CD14-positive monocyte (primary cell): ENCODE measurements around the gene TMEM132D. TPM values are rescaled to one million over a fixed set of nuclear protein-coding genes. Genes with fewer than 3 reads are reported as not detected.

ENCODE experiments used
- DNase-seq, 3 donors: peaks; one replicate each; pipeline ENCODE4 v3.0.0-alpha.2; 2011 to 2022
- H2AFZ ChIP-seq: 2 replicates; pipeline ENCODE4 v1.6.0; 2012; ENCODE audit warnings: mild to moderate bottlenecking, low read depth, low read length, inconsistent platforms; ENCODE audit not compliant: insufficient read depth, poor library complexity, severe bottlenecking
- H3K27ac ChIP-seq, 2 donors: 1 replicate in 1 of 2; 2 replicates in 1 of 2; pipeline ENCODE4 v1.5.1; 2012 to 2013; ENCODE audit warnings: low read length in 2 of 2, control low read depth in 1 of 2, inconsistent platforms in 1 of 2, low read depth in 1 of 2, mild to moderate bottlenecking in 1 of 2
- H3K27me3 ChIP-seq, 2 donors: one replicate each; pipeline versions ENCODE4 v1.6.0 to v1.6.1; 2011 to 2013; ENCODE audit warnings: low read length in 2 of 2; ENCODE audit not compliant: control insufficient read depth in 2 of 2, insufficient read depth in 2 of 2
- H3K36me3 ChIP-seq, 2 donors: replicated peaks in 1 of 2; 1 replicate in 1 of 2; 2 replicates in 1 of 2; pipeline versions ENCODE4 v1.5.1 to v1.6.1; 2012 to 2013; ENCODE audit warnings: low read length in 2 of 2, control low read depth in 1 of 2, inconsistent platforms in 1 of 2, mild to moderate bottlenecking in 1 of 2; ENCODE audit not compliant: insufficient read depth in 2 of 2, control insufficient read depth in 1 of 2
- H3K4me1 ChIP-seq, 2 donors: 1 replicate in 1 of 2; 2 replicates in 1 of 2; pipeline versions ENCODE4 v1.5.1 to v1.6.1; 2012 to 2013; ENCODE audit warnings: low read length in 2 of 2, control low read depth in 1 of 2, inconsistent platforms in 1 of 2, mild to moderate bottlenecking in 1 of 2, moderate library complexity in 1 of 2; ENCODE audit not compliant: insufficient read depth in 2 of 2, control insufficient read depth in 1 of 2
- H3K4me2 ChIP-seq: replicated peaks from 2 replicates; pipeline ENCODE3; 2012; ENCODE audit warnings: low read length, moderate library complexity, mild to moderate bottlenecking; ENCODE audit not compliant: poor library complexity, severe bottlenecking; ENCODE audit errors: extremely low read depth
- H3K4me3 ChIP-seq, 3 experiments: fragments of 200-600 bp in 1 of 3; sonication (generic) in 1 of 3; replicated peaks in 1 of 3; 1 replicate in 2 of 3; 2 replicates in 1 of 3; pipeline ENCODE4 v1.5.1; 2011 to 2013; ENCODE audit warnings: low read length in 3 of 3, mild to moderate bottlenecking in 3 of 3, control low read depth in 2 of 3, low read depth in 2 of 3, inconsistent platforms in 1 of 3, moderate library complexity in 1 of 3
- H3K79me2 ChIP-seq: 2 replicates; pipeline ENCODE4 v1.6.0; 2012; ENCODE audit warnings: mild to moderate bottlenecking, control low read depth, inconsistent platforms, low read length, moderate library complexity; ENCODE audit not compliant: insufficient read depth
- H3K9ac ChIP-seq: 2 replicates; pipeline ENCODE4 v1.6.0; 2017; ENCODE audit warnings: low read length, mild to moderate bottlenecking; ENCODE audit not compliant: insufficient read depth, poor library complexity, severe bottlenecking
- H3K9me3 ChIP-seq, 2 donors: replicated peaks in 1 of 2; 1 replicate in 1 of 2; 2 replicates in 1 of 2; pipeline versions ENCODE4 v1.5.1 to v1.6.1; 2012 to 2013; ENCODE audit warnings: low read length in 2 of 2, control low read depth in 1 of 2; ENCODE audit not compliant: control insufficient read depth in 1 of 2, insufficient read depth in 1 of 2
- H4K20me1 ChIP-seq: 2 replicates; pipeline ENCODE4 v1.6.0; 2012; ENCODE audit warnings: mild to moderate bottlenecking, low read length, control low read depth, moderate library complexity; ENCODE audit not compliant: insufficient read depth
- H3K27ac Mint-ChIP-seq, 7 donors: one replicate each; pipeline ENCODE4 v1.8.0; 2020; ENCODE audit warnings: mild to moderate bottlenecking in 7 of 7, mixed read lengths in 7 of 7, moderate library complexity in 6 of 7, inconsistent platforms in 2 of 7
- H3K27me3 Mint-ChIP-seq, 3 donors: one replicate each; pipeline ENCODE4 v1.8.0; 2021 to 2022; ENCODE audit warnings: low read depth in 3 of 3, mild to moderate bottlenecking in 3 of 3, mixed read lengths in 3 of 3, moderate library complexity in 3 of 3, inconsistent platforms in 1 of 3
- H3K36me3 Mint-ChIP-seq, 2 donors: one replicate each; pipeline ENCODE4 v1.8.0; 2020; ENCODE audit warnings: mixed read lengths in 2 of 2, inconsistent platforms in 1 of 2, mild to moderate bottlenecking in 1 of 2
- H3K4me1 Mint-ChIP-seq: one replicate; pipeline ENCODE4 v1.8.0; 2020; ENCODE audit warnings: mild to moderate bottlenecking, mixed read lengths
- H3K4me3 Mint-ChIP-seq, 2 donors: one replicate each; pipeline ENCODE4 v1.8.0; 2020; ENCODE audit warnings: mild to moderate bottlenecking in 2 of 2, mixed read lengths in 2 of 2, moderate library complexity in 1 of 2
- H3K9me3 Mint-ChIP-seq, 7 donors: one replicate each; pipeline ENCODE4 v1.8.0; 2020 to 2022; ENCODE audit warnings: mixed read lengths in 7 of 7, mild to moderate bottlenecking in 6 of 7, moderate library complexity in 6 of 7, inconsistent platforms in 2 of 7
- WGBS: methylation state at CpG from one replicate; pipeline ENCODE4 v1.1.5; 2013; ENCODE audit warnings: missing lambda C conversion rate; ENCODE audit not compliant: insufficient coverage; 5-methylcytosine and 5-hydroxymethylcytosine counted together
- intact Hi-C, 2 donors: fragments of 100-400 bp; cut with micrococcal nuclease; formaldehyde crosslinking; loops; one replicate each; pipeline versions ENCODE4 v1.15.0 to v1.15.1; 2023
- polyA plus RNA-seq, 3 donors: library from polyadenylated mRNA; depleted of rRNA in 1 of 3; unstranded in 2 of 3; stranded (reverse) in 1 of 3; fragments of 300-500 nt in 2 of 3; fragments of >200 nt in 1 of 3; fragmentation: Illumina TruSeq in 2 of 3; gene quantifications; 1 replicate in 2 of 3; 2 replicates in 1 of 3; pipeline ENCODE4 v1.2.3, GENCODE V29; 2012 to 2021
- TF ChIP-seq, protein P1 (sequence below): fragments of 200-600 bp; IDR thresholded peaks from one replicate; pipeline ENCODE4 v1.8.0; 2022; ENCODE audit warnings: antibody characterized with exemption, mild to moderate bottlenecking

TMEM132D gene
- polyA plus RNA-seq, 3 donors: 0.04 TPM; not detected in 2

DNA sequence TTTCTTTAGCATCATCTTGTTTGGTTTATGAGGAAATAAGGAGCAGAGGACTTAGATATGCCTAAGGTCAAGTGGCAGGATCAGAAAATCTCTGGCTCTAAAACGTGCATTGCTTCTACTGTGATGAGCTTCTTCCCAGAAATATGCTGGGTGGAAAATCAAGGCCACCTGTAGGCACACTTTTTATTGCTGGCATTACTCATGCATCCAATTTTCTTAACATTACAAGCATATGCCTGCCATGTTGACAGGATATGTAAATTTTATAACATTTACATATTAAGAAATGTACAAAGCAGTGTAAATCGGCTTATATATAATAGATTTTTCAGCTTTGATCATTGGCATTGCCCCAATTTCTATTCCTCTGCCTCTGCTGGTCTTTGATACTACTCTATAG is 409.6 kb downstream of the TMEM132D start:
- Histone ChIP-seq H3K9ac (no peak overlapping the region), H4K20me1 (no peaks in the 10 kb centered on the region), H3K9me3 (peaks cover 8 to 9% of the 10 kb centered on the region in 2 donors), H3K36me3 (no peaks in the 10 kb centered on the region), H3K27me3 (no peaks in the 10 kb centered on the region), H3K79me2 (no peaks in the 10 kb centered on the region), H3K4me1 (no peaks in the 10 kb centered on the region), H3K4me3 (no peak overlapping the region), H3K27ac (no peak overlapping the region), H3K4me2 (no peak overlapping the region), H2AFZ (no peak overlapping the region)
- Mint-ChIP-seq H3K9me3 (peaks cover 2 to 12% (median 4%) of the 10 kb centered on the region in 7 donors), H3K27ac (no peak overlapping the region), H3K36me3 (no peaks in the 10 kb centered on the region), H3K27me3 (peaks cover 0 to 3% (median 0%) of the 10 kb centered on the region in 3 donors), H3K4me3 (no peak overlapping the region), H3K4me1 (no peaks in the 10 kb centered on the region)
- WGBS: 67% methylated on average over 1 of the region's 2 CpGs
- DNase-seq: no peak
- TF ChIP-seq, protein P1, sequence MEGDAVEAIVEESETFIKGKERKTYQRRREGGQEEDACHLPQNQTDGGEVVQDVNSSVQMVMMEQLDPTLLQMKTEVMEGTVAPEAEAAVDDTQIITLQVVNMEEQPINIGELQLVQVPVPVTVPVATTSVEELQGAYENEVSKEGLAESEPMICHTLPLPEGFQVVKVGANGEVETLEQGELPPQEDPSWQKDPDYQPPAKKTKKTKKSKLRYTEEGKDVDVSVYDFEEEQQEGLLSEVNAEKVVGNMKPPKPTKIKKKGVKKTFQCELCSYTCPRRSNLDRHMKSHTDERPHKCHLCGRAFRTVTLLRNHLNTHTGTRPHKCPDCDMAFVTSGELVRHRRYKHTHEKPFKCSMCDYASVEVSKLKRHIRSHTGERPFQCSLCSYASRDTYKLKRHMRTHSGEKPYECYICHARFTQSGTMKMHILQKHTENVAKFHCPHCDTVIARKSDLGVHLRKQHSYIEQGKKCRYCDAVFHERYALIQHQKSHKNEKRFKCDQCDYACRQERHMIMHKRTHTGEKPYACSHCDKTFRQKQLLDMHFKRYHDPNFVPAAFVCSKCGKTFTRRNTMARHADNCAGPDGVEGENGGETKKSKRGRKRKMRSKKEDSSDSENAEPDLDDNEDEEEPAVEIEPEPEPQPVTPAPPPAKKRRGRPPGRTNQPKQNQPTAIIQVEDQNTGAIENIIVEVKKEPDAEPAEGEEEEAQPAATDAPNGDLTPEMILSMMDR: no peak
- intact Hi-C loops: no loop called here

DNA sequence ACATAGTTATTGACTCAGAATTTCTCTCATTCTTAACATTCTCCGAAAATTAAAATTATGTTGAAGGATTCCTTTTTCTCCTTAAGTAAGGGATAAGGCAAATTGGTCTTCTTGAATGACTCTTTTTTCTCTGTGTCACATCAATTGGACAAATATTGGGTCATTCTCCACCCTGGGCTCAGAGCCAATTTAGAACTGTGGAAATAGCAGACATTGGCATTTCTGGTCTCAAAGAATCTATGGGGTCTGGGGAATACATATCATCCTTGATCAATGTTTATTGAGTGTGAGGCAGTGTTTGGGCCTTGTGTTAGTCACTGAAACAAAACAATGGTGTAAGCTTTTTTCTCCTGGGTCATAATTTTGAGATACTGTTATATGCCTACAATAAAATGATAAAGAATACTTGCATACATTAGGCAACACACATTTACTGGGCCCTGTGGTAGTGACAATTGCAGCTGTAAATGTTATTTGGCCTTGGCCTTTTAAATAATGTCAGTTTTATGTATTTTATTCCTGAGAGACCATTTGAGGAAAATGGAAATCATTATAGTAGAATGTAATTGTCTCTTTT is 414.6 kb downstream of the TMEM132D start:
- no peak overlapping the region for H3K9ac ChIP-seq
- H3K27ac ChIP-seq: no peak overlapping the region
- Mint-ChIP-seq H3K36me3 (no peaks in the 10 kb centered on the region), H3K27me3 (peaks cover 0 to 4% (median 0%) of the 10 kb centered on the region in 3 donors), H3K9me3 (peaks cover 4 to 22% (median 8%) of the 10 kb centered on the region in 7 donors), H3K4me3 (no peak overlapping the region), H3K27ac (no peak overlapping the region), H3K4me1 (no peaks in the 10 kb centered on the region)
- no peaks in the 10 kb centered on the region for H3K79me2 ChIP-seq
- DNase-seq: no peak
- H3K4me1 ChIP-seq: no peaks in the 10 kb centered on the region
- H2AFZ ChIP-seq: no peak overlapping the region
- no peak overlapping the region for H3K4me2 ChIP-seq
- no peak overlapping the region for H3K4me3 ChIP-seq
- H3K9me3 ChIP-seq: peaks cover 19 to 28% of the 10 kb centered on the region in 2 donors
- H3K36me3 ChIP-seq: no peaks in the 10 kb centered on the region
- no peaks in the 10 kb centered on the region for H4K20me1 ChIP-seq
- intact Hi-C loops: no loop called here
- WGBS: no CpG with 5 or more reads among the region's 1 CpG
- H3K27me3 ChIP-seq: no peaks in the 10 kb centered on the region
- TF ChIP-seq, protein P1: no peak
